ENCODE data around the gene GMPS.

DNA sequence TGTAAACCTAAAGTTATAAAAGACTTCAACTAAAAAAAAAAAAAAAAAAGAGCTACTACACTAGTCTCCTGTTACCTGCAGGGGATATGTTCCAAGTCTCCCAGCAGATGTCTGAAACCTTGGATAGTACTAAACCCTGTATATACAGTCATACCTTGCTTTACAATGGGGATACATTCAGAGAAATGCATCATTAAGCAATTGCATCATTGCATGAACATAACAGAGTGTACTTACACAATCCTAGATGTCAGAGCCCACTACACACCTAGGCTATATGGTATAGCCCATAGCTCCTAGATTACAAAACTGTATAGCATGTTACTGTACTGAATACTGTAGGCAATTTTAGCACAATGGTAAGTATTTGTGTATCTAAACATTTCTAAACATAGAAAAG is 119.1 kb downstream of the GMPS start:
- TF ChIP-seq, protein P1, sequence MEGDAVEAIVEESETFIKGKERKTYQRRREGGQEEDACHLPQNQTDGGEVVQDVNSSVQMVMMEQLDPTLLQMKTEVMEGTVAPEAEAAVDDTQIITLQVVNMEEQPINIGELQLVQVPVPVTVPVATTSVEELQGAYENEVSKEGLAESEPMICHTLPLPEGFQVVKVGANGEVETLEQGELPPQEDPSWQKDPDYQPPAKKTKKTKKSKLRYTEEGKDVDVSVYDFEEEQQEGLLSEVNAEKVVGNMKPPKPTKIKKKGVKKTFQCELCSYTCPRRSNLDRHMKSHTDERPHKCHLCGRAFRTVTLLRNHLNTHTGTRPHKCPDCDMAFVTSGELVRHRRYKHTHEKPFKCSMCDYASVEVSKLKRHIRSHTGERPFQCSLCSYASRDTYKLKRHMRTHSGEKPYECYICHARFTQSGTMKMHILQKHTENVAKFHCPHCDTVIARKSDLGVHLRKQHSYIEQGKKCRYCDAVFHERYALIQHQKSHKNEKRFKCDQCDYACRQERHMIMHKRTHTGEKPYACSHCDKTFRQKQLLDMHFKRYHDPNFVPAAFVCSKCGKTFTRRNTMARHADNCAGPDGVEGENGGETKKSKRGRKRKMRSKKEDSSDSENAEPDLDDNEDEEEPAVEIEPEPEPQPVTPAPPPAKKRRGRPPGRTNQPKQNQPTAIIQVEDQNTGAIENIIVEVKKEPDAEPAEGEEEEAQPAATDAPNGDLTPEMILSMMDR (IDR thresholded peaks at IDR 0.05): no peak
- TF ChIP-seq POLR2A (IDR thresholded peaks at IDR 0.05) (no peak), EP300 (IDR thresholded peaks at IDR 0.05) (no peak)
